ENCODE results near the gene PTPRT.

Gene PTPRT

GRCh38 chr20:43189554-43190331 is at the start of gene PTPRT:
Gene PTPRT, minus strand, starts transcription at chr20:43189906. Its CDS starts 173 bp downstream, at chr20:43189733.
- no peak for DNase-seq (ENCODE audit: low spot score)

- no peak for DNase-seq (ENCODE audit: low spot score)
Observed at GRCh38 chr20:43238833-43239232, 49.1 kb upstream of the PTPRT start.

- no peak for DNase-seq (ENCODE audit: low spot score)
Observed at GRCh38 chr20:43238266-43238665, 48.6 kb upstream of the PTPRT start.

GRCh38 chr20:43237651-43238168 is 48.0 kb upstream of the PTPRT start:
- no peak for DNase-seq (ENCODE audit: low spot score)

GRCh38 chr20:43235998-43236397 is 46.3 kb upstream of the PTPRT start:
- no peak for DNase-seq (ENCODE audit: low spot score)

- no peak for DNase-seq (ENCODE audit: low spot score)
Observed at GRCh38 chr20:43231829-43232228, 42.1 kb upstream of the PTPRT start.

GRCh38 chr20:43229696-43230095 is 40.0 kb upstream of the PTPRT start:
- no peak for DNase-seq (ENCODE audit: low spot score)

- no peak for DNase-seq (ENCODE audit: low spot score)
Observed at GRCh38 chr20:43220612-43221011, 30.9 kb upstream of the PTPRT start.

- no peak for DNase-seq (ENCODE audit: low spot score)
Observed at GRCh38 chr20:43210901-43211300, 21.2 kb upstream of the PTPRT start.

- no peak for DNase-seq (ENCODE audit: low spot score)
Observed at GRCh38 chr20:43209831-43210230, 20.1 kb upstream of the PTPRT start.

- no peak for DNase-seq (ENCODE audit: low spot score)
Observed at GRCh38 chr20:43205699-43206098, 16.0 kb upstream of the PTPRT start.

- no peak for DNase-seq (ENCODE audit: low spot score)
Observed at GRCh38 chr20:43202100-43202499, 12.4 kb upstream of the PTPRT start.

- no peak for DNase-seq (ENCODE audit: low spot score)
Observed at GRCh38 chr20:43198607-43199006, 8.9 kb upstream of the PTPRT start.

GRCh38 chr20:43196243-43196642 is 6.5 kb upstream of the PTPRT start:
- no peak for DNase-seq (ENCODE audit: low spot score)

- no peak for DNase-seq (ENCODE audit: low spot score)
Observed at GRCh38 chr20:43194137-43194536, 4.4 kb upstream of the PTPRT start.

- DNase-seq (ENCODE audit: low spot score): no peak
Observed at GRCh38 chr20:43193443-43193842, 3.7 kb upstream of the PTPRT start.

- no peak for DNase-seq (ENCODE audit: low spot score)
Observed at GRCh38 chr20:43191946-43192863, 2.5 kb upstream of the PTPRT start.

GRCh38 chr20:43191143-43191542 is 1.4 kb upstream of the PTPRT start:
- DNase-seq (ENCODE audit: low spot score): no peak

GRCh38 chr20:43190332-43190953 is 737 bp upstream of the PTPRT start:
- no peak for DNase-seq (ENCODE audit: low spot score)

GRCh38 chr20:43188861-43189553 is 699 bp downstream of the PTPRT start:
- DNase-seq (ENCODE audit: low spot score): no peak

GRCh38 chr20:43188234-43188653 is 1.5 kb downstream of the PTPRT start:
- no peak for DNase-seq (ENCODE audit: low spot score)
